ENCODE results near the gene IFNAR2.

The IFNAR2 gene

DNA sequence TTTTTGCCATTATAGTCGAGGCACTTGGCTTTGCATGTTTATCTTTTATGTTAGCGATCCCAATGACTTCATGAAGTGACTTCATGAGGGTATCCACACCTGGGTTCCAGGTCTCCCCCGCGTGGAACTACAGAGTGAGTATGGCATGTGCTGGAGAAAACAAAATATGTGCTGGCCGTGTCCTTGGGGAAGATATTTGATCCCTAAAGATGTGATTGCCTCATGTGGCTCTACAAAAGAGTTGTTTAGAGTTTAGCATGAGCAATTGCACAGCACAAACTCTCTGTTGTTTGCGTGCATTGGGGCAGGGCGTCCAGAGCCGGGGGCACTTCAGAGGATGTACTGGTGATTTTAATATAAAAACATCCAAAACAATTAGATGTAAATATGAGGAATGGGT, 41.2 kb downstream of the IFNAR2 start:
- no peak for DNase-seq

DNA sequence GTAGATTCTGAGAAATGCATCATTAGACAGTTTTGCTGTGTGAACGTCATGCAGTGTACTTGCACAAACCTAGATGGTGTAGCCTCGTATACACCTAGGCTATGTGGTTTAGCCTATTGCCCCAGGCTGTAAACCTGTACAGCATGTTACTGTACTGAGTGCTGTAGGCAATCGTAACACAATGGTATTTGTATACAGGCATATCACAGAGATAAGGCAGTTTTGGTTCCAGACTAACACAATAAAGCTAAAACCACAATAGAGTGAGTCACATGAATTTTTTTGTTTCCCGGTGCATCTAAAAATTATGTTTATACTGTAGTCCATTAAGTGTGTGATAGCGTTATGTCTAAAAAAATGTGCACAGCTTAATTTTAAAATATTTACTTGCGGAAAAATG, 43.3 kb downstream of the IFNAR2 start:
- no peak for DNase-seq

DNA sequence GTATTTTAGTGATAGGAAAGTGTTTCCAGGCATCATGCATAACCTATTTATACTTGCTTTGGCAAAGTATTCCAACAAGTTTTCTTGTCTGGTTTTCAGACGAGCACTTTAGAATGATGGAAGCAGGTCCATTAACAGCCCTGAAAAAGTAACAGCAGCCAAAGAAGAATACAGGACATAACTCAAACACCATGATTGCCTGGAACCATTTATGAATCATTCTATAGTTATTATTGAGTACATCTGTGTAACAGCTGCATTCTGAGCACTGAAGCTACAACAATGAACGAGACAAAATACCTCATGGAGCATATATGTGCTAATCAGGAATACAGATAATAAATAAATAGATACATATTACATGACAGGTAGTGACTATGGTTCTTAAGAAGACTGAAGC, 49.0 kb downstream of the IFNAR2 start:
- DNase-seq = no peak

DNA sequence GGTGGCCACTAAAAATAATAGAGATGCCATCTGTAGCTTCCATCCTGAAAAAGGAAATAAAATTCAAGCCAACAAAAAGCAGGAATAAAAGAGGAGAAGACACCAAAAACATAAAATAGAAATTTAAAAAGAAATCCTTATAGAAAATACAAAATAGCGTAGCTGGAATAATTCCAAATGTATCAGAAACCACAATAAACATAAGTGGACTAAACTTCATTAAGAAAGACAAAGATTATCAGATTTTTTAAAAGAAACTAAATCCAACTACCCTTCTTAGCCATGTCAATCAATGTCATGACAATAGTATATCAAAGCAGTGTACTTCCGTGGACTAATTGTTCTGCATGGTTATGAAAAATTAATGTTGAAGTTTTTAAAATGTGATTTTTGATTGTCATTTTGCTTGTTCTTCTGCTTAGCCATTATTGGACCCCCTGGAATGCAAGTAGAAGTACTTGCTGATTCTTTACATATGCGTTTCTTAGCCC, 49.6 kb downstream of the IFNAR2 start:
- DNase-seq = no peak

Measured in activated T-cell treated with anti-CD3 and anti-CD28 coated beads, Interleukin-2, amount 50 U/mL, for 1 hour (primary cell).